GM18861 (cell line): ENCODE data around the gene PPIA.
A peak's percentile ranks its signal among the peaks of the same experiment; 100 is the strongest.
"Not testable (repeated sequence)": the region's sequence is repeated elsewhere in the genome, so short reads cannot be mapped to it uniquely, and the experiment has no call there.

Source experiments
- ATAC-seq: cut with Tn5 transposase; IDR thresholded peaks from one replicate; pipeline ENCODE4 v1.9.1; 2021; ENCODE audit not compliant: unreplicated experiment

The PPIA gene

GRCh38 chr7:44762726-44763522 lies 33.6 kb upstream of the PPIA start:
- no peak for ATAC-seq

DNA sequence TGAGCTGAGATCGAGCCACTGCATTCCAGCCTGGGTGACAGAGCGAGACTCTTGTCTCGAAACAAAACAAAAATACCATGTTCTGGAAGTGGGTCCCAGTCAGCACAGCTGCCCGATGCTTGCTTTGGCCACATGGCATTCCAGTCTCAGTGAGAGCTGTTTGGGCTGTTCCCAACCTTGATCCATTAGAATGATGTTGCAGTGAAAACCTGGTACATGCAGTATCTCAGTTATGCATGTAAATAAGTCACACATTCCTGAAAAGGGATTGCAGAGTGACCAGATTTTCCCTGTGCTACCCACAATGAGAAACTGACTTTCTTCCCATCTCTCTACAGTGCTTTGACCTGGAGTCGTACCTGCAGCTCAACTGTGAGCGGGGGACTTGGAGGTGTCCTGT lies 32.4 kb upstream of the PPIA start:
- ATAC-seq = no peak

DNA sequence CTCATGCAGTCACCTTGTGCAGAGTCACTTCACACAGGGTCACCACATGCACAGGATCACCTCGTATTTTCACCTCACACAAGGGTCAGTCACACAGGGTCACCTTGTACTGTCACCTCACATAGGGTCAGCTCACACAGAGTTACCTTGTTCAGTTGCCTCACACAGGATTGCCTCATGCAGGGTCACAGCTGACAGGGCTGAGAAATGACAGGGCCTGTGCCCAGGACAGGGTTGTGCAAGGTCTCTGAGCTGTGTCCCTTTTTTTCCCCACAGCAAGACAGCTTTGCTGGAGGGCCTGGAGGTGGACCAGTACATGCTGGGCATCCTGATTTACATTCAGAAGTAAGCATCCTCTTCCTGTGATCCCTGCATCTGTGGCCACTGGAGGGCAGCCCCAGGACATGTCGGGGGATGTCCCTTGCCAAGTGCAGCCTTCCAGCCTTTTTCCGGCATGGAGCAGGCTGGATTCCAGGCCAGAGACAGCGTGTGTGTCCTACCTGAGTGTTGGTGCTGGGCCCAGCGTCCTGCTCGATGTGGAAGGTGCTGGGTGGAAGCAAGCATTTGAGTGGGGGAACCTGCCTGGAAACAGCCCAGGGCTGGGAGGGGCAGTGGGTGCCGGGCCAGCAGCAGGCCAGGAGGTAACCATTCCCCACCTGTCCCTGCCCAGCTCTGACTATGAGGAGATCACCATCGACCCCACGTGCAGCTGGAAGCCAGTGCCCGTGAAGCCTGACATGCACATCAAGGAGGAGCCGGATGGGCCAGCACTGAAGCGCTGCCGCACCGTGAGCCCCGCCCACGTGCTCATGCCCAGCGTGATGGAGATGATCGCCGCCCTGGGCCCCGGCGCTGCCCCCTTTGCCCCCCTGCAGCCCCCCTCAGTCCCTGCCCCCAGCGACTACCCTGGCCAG lies 31.6 kb upstream of the PPIA start:
- ATAC-seq = no peak

DNA sequence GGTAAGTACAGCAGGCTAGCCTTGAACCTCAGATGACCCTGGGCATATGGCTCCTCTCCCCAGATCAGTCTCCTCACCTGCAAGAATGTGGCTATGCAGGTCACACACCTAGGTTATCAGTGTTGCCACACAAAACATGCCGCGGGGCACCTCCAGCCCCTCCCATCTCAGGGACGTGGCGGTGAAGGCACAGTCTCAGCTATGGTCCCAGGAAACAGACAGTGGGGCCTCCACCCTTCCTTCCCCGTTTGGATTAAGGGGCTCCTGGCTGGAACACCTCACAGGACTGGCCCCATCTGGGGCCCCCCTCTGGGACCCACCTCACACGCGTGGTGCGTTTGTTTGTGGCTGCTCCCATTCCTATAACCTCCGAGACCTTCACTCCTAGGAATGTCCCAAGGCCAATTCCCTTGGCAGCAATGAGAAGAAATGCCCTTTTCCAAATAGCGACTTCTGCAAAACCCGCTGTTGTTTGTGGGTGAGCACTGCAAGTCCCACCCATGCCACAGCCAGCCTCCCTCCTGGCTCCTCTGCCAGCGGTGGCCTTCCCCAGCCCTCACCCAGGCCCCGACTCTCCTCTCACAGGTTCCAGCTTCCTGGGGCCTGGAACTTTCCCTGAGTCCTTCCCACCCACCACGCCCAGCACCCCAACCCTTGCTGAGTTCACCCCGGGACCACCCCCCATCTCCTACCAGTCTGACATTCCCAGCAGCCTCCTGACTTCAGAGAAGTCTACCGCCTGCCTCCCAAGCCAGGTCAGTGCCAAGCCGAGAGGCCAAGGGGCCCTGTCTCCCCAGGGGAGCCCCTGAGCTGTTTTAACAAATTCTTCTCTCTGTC lies 30.7 kb upstream of the PPIA start:
- no peak for ATAC-seq

DNA sequence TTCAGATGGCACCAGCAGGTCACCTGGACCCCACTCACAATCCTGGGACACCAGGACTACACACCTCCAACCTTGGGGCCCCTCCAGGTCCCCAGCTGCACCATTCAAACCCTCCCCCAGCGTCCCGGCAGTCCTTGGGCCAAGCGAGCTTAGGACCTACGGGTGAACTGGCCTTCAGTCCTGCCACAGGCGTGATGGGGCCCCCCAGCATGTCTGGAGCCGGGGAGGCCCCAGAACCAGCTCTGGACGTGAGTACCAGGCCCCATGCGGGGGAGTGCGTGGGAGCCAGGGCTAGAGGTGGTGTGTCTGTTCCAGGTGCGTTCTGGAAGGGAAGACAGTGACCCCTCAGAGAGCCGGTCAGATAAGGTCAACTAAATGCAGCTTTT lies 30.1 kb upstream of the PPIA start:
- ATAC-seq = no peak

DNA sequence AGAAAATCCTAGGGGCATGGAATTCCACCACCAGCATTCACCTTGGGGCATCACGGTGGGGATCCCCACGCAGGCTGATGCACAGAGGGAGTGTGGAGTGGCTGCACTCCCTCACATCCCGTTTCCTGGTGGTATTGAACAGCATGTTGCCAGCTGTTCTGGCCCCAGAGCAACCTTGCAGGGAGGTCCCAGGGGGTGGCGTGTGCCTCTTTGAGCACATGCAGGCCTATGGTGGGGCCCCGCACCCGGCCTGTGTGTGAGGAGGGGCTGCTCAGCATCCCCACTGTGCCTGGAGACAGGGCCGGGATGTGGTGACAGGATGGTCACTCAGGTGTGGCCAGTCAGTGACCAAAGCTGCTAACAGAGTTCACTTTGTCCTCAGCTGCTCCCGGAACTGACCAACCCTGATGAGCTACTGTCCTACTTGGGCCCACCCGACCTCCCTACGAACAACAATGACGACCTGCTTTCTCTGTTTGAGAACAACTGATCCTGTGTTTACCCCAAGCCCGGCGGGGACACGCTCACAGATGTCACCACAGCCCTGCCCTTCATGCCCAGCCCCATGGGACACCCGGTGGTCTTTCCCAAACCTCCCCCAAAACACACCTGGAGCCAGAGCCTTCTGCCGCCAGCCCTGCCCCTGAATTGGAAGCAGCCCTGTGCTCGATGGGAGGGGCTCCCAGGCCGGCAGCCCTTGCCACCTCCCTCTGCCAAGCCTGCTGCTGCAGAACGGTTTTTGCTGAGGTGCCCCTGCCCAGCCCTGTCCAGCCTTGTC lies 29.2 kb upstream of the PPIA start:
- no peak for ATAC-seq

GRCh38 chr7:44767912-44768627 lies 28.4 kb upstream of the PPIA start:
- no peak for ATAC-seq

DNA sequence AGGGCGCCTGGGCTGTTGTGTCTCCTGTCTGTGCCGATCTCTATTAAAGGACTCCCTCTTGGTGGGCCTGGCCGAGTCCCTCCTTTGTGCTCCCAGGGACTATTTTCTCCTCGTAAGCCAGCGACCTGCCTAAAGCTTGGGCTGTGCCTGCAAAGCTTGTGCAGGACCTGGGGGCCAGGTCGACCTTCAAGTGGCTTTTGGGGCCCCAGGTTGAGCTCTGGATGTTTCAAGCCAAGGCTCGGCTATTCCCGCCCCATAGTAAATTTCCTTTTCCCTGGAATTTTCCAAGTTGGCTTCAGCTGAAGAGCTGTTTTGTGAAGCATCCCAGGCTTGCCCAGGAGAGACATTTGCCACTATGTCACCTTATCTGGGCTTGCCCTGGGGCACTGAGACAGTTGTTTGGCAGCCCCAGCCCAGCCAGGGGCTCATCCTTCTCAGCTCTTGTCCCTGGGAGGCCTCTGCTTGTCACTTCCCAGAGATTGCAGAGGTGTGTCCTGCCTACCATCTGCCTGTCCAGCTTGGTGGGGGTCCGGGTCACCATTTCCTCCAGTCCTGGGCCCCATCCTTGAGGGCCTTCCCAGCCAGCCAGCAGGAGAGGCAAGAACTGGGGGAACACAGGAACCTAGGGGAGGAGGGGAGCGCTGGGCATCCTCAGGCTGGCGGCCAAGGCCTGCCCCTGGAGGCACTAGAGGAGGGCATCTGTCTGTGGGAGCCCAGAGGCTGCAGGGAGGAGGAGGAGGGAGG lies 27.7 kb upstream of the PPIA start:
- ATAC-seq = no peak

GRCh38 chr7:44769376-44769775 lies 27.1 kb upstream of the PPIA start:
- no peak for ATAC-seq

DNA sequence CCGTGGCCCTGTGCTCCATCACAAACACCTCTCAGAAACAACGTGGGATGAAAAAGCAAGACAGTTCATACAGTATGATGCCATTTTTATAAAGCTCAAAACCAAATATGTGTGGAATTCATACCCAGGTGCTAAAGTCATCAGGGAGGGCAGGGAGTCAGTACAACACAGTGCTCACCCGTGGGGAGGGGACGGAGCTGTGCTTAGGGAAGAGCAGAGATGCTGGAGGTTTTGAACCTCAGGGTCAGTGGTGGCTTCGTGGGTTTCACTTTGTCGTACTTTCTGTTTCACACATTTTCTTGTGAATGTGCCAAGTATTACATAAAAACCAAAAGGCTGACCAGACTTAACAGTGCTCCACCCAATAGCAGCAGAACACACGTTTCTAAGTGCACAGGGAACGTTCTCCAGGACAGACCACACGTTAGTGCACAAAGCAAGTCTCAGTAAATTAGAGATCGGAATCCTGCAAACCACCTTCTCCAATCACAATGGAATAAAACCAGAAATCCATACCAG lies 26.6 kb upstream of the PPIA start:
- ATAC-seq = peak; percentile 62

GRCh38 chr7:44771358-44771757 lies 25.1 kb upstream of the PPIA start:
- no peak for ATAC-seq

DNA sequence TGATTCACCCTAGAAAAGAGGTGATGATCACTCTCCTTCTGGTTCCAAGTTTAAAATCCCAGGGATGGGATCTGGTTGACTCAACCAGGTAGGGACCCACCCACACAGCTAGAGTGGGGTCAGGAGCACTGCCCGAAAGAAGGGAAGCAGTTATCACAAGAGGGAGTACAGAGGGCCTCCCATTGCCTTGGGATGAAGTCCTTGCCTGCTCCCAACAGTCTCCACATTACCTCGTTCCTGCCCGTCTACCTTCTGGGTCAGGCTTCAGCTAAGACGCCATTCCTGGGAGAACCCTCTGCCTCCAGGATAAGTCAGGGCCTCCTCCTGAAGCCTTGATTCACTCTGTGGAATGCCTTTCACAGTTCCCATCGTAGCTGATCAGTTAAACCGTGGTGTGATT lies 24.0 kb upstream of the PPIA start:
- no peak for ATAC-seq

DNA sequence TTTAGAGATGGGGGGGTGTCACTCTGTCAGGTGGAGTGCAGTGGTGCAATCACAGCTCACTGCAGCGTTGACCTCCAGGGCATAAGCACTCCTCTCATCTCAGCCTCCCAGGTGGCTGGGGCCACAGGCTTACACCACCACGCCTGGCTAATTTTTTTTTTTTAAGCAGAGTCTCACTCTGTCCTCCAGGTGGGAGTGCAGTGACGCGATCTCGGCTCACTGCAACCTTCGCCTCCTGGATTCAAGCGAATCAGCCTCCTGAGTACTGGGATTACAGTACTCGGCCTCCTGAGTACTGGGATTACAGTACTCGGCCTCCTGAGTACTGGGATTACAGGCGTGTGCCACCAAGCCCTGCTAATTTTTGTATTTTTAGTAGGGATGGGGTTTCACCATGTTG lies 23.6 kb upstream of the PPIA start:
- ATAC-seq = no peak

GRCh38 chr7:44774486-44774885 lies 22.0 kb upstream of the PPIA start:
- ATAC-seq = not testable (repeated sequence)

GRCh38 chr7:44775383-44776107 lies 20.9 kb upstream of the PPIA start:
- no peak for ATAC-seq

- ATAC-seq = no peak
Measured at GRCh38 chr7:44776211-44776610, 20.3 kb upstream of the PPIA start.

DNA sequence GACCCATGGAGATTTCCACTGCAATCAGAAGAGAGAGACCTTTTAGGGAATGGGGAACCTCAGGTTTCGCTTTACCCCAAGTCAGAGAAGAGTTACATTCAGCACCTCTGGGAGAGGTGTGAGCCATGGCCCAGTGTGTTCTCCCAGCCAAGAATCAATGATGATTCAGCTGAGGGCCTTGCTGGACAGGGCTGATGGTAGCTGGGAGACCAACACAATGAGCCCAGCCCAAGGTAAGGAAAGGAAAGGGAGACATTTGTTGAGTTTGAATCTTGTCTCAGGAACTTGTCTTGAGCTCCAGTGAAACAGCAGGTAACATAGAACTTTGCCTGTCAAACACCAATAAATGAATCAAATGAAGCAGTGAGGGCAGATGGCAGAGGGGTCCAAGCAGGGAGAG lies 14.0 kb upstream of the PPIA start:
- ATAC-seq = no peak

- no peak for ATAC-seq
Measured at GRCh38 chr7:44783407-44783806, 13.1 kb upstream of the PPIA start.
